Epithelial cell of proximal tubule (primary cell): ENCODE data around the gene PPP1R9B. TPM values are rescaled to one million over a fixed set of nuclear protein-coding genes. Genes with fewer than 3 reads are reported as not detected.

Experiments used
- DNase-seq: peaks from one replicate; pipeline ENCODE4 v3.0.0-alpha.2; 2011; ENCODE audit warnings: low read depth
- H3K4me3 ChIP-seq: 2 replicates; pipeline ENCODE4 v1.5.1; 2011; ENCODE audit warnings: low read depth, mild to moderate bottlenecking, low read length
- CTCF ChIP-seq: conservative IDR thresholded peaks from 2 replicates; pipeline ENCODE4 v1.5.1; 2012; ENCODE audit warnings: low read depth, mild to moderate bottlenecking, low read length
- total RNA-seq: library from RNA; depleted of rRNA; stranded (reverse); fragments of >200 nt; gene quantifications from 2 replicates; pipeline ENCODE4 v1.2.3, GENCODE V29; 2015

The PPP1R9B gene
- total RNA-seq, 1 donor from 2014 or later, result 33.8 TPM

GRCh38 chr17:50182783-50183420 is 32.4 kb upstream of the PPP1R9B start:
- no peak for TF ChIP-seq CTCF
- no peak for DNase-seq
- no peak overlapping the region for H3K4me3 ChIP-seq

- TF ChIP-seq CTCF, result no peak
- DNase-seq, result no peak
- H3K4me3 ChIP-seq, result no peak overlapping the region
Measured at GRCh38 chr17:50181591-50182560, 31.4 kb upstream of the PPP1R9B start.

- no peak for DNase-seq
- TF ChIP-seq CTCF, result no peak
- no peak overlapping the region for H3K4me3 ChIP-seq
Measured at GRCh38 chr17:50181144-50181543, 30.7 kb upstream of the PPP1R9B start.

- H3K4me3 ChIP-seq, result no peak overlapping the region
- TF ChIP-seq CTCF, result no peak
- DNase-seq, result no peak
Measured at GRCh38 chr17:50180620-50181019, 30.1 kb upstream of the PPP1R9B start.

- no peak overlapping the region for H3K4me3 ChIP-seq
- DNase-seq, result no peak
- TF ChIP-seq CTCF, result no peak
Measured at GRCh38 chr17:50180111-50180510, 29.6 kb upstream of the PPP1R9B start.

- peak overlapping the region; percentile 22 for H3K4me3 ChIP-seq
- DNase-seq, result no peak
- peak; percentile 66 for TF ChIP-seq CTCF
Measured at GRCh38 chr17:50177983-50178834, 27.7 kb upstream of the PPP1R9B start.
